HL-60/S4 (cell line): ENCODE measurements around the gene NBPF9.
"Not testable (repeated sequence)": the region's sequence is repeated elsewhere in the genome, so short reads cannot be mapped to it uniquely, and the experiment has no call there.

Experiments
- in situ Hi-C: fragments of 300-500 bp; cut with MboI; formaldehyde crosslinking; loops from 2 replicates; pipeline ENCODE4 v1.14.3; 2022; ENCODE audit warnings: low sequenced_read_pairs

The NBPF9 gene

GRCh38 chr1:149015522-149015921, 87.8 kb downstream of the NBPF9 start:
- in situ Hi-C loops: not testable (repeated sequence)

- in situ Hi-C loops: not testable (repeated sequence)
Observed at GRCh38 chr1:149013513-149013912, 89.8 kb downstream of the NBPF9 start.

GRCh38 chr1:149012599-149012998, 90.8 kb downstream of the NBPF9 start:
- in situ Hi-C loops: not testable (repeated sequence)

- in situ Hi-C loops: not testable (repeated sequence)
Observed at GRCh38 chr1:149009761-149010160, 93.6 kb downstream of the NBPF9 start.

- in situ Hi-C loops: not testable (repeated sequence)
Observed at GRCh38 chr1:149008769-149009168, 94.6 kb downstream of the NBPF9 start.

GRCh38 chr1:149008326-149008725, 95.0 kb downstream of the NBPF9 start:
- in situ Hi-C loops: not testable (repeated sequence)
